ENCODE measurements around the gene GHRHR. TPM values are rescaled to one million over a fixed set of nuclear protein-coding genes. Genes with fewer than 3 reads are reported as not detected.

Gene GHRHR
- total RNA-seq, 2 donors from 2014 or later = 4.4 TPM; not detected in 1

DNA sequence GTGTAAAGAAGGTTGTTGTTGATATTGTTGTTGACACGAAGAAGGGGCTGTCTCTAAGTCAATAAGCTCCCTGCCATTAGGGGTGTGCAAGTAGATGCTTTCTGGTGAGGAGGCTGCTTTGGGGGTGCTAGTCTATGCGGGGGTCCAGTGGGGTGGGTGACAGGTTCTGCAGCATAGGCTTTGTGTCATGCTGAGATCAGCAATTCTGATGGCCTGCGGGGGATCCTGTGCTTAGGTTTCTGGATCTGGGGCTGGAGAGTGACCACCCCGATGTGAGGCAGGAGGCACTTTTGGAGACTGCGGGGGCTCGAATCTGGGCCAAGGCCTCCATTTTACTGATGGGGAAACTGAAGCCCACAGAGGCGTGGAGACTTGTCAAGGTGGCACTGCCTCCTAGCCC, 47.0 kb upstream of the GHRHR start:
- no peaks in the 10 kb centered on the region for H3K9me3 ChIP-seq
- 82% methylated on average over 7 of the region's 7 CpGs for WGBS
- H3K4me1 ChIP-seq (replicated peaks) = no peaks in the 10 kb centered on the region
- intact Hi-C loops (cut with DNase I) = no loop called here
- no peak overlapping the region for H3K27ac ChIP-seq
- H3K36me3 ChIP-seq = no peaks in the 10 kb centered on the region
- H3K4me3 ChIP-seq = no peak overlapping the region
- no peak for TF ChIP-seq POLR2A (IDR thresholded peaks at IDR 0.05)
- TF ChIP-seq POLR2AphosphoS5 (IDR thresholded peaks at IDR 0.05) = no peak
- TF ChIP-seq, protein P1, sequence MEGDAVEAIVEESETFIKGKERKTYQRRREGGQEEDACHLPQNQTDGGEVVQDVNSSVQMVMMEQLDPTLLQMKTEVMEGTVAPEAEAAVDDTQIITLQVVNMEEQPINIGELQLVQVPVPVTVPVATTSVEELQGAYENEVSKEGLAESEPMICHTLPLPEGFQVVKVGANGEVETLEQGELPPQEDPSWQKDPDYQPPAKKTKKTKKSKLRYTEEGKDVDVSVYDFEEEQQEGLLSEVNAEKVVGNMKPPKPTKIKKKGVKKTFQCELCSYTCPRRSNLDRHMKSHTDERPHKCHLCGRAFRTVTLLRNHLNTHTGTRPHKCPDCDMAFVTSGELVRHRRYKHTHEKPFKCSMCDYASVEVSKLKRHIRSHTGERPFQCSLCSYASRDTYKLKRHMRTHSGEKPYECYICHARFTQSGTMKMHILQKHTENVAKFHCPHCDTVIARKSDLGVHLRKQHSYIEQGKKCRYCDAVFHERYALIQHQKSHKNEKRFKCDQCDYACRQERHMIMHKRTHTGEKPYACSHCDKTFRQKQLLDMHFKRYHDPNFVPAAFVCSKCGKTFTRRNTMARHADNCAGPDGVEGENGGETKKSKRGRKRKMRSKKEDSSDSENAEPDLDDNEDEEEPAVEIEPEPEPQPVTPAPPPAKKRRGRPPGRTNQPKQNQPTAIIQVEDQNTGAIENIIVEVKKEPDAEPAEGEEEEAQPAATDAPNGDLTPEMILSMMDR (IDR thresholded peaks at IDR 0.05) = no peak
- no peaks in the 10 kb centered on the region for H3K27me3 ChIP-seq (replicated peaks; ENCODE audit: insufficient read depth)
- no peak for DNase-seq (ENCODE audit: low spot score)

DNA sequence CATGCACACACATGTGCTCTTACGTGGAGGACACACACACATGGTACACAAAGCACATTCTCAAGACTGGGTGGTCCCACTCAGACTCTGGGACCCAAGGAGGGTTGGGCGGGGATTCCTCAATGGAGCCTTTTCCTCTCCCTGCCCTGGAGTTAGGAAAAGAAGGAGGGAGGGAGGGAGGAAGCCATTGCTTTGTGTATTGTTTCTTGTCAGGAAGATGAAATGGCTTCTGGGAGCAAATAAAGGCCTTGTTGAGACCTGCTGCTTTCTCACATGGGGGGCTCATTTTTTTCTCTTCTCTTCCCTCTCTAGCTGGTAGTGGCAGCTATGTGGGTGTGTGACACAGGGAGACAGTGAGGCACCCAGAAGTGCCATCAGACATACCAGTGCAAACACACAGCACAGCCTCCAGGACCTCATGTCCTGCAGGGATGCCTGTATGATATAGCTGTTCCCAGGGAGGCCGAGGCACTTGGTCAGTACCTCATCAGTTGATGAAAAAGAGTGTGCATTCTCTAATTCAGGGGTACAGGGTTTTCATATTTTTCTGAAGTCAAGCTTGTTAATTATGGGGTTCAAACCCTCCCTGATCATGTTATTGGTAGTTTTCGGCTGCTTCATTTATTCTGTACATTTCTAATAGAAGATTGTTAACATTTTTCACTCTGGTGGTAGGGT, 46.4 kb upstream of the GHRHR start:
- H3K4me1 ChIP-seq (replicated peaks) = no peaks in the 10 kb centered on the region
- DNase-seq (ENCODE audit: low spot score) = no peak
- WGBS = 86% methylated on average over 4 of the region's 4 CpGs

DNA sequence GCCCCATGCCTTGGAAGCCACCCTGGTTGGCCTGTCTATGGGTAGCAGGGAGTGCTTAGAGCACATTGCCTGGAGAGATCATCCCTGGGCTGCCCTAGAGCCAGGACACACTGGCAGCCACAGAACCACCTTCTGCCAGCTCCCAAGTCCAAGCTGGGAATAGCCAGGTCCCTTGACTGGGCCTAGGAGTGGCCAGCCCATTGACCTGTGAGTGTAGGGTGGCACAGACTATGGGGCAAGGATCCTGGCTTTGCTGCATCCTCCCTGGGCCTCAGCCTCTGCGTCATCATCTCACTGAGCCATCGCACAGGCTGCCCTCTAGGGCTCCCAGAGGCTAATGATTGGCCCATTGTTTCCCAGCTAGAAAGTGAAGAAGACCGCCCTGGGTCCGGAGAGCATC, 45.1 kb upstream of the GHRHR start:
- no peak overlapping the region for H3K27ac ChIP-seq
- H3K9me3 ChIP-seq = no peaks in the 10 kb centered on the region
- no peak for TF ChIP-seq POLR2A (IDR thresholded peaks at IDR 0.05)
- TF ChIP-seq, protein P1 (IDR thresholded peaks at IDR 0.05) = no peak
- no peak for TF ChIP-seq POLR2AphosphoS5 (IDR thresholded peaks at IDR 0.05)
- no peaks in the 10 kb centered on the region for H3K27me3 ChIP-seq (replicated peaks; ENCODE audit: insufficient read depth)
- no peaks in the 10 kb centered on the region for H3K4me1 ChIP-seq (replicated peaks)
- H3K36me3 ChIP-seq = no peaks in the 10 kb centered on the region
- DNase-seq (ENCODE audit: low spot score) = no peak
- 100% methylated on average over 4 of the region's 4 CpGs for WGBS
- H3K4me3 ChIP-seq = no peak overlapping the region
- intact Hi-C loops (cut with DNase I) = no loop called here

More for the DNA sequence above, 46.4 kb upstream of the GHRHR start:
- Histone ChIP-seq H3K36me3 (no peaks in the 10 kb centered on the region), H3K9me3 (no peaks in the 10 kb centered on the region), H3K27ac (no peak overlapping the region), H3K27me3 (replicated peaks; ENCODE audit: insufficient read depth) (no peaks in the 10 kb centered on the region), H3K4me3 (no peak overlapping the region)
- TF ChIP-seq, protein P1 (IDR thresholded peaks at IDR 0.05) = no peak
- TF ChIP-seq POLR2AphosphoS5 (IDR thresholded peaks at IDR 0.05) (no peak), POLR2A (IDR thresholded peaks at IDR 0.05) (no peak)
- intact Hi-C loops (cut with DNase I) = no loop called here

DNA sequence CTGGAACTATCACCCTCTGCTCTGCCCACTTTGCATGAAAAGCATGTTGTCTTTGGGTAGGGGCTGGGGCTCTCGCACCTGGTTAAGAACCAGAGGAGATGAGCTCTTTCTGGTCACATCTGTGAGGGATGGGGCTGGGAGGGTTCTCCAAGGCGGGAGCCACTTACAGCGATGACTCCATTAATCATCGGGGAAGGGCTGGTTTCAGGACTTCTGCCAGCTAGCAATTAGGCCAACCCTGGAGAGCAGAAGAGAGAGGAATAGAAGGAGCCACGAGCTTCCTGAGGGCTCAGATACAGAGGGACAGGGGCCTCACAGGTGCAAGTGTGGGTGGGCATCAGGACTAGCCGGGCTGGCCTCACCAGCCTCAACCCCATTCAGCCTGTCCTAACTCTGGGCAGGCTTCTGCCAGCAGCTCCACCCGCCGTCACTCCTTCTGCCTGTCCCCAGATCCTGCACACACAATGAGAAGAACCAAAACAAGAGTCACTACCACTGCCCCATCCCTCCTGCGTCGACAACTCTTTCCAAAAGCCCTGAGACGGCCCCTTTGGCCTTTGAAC, 43.7 kb upstream of the GHRHR start:
- no peak for DNase-seq (ENCODE audit: low spot score)
- H3K9me3 ChIP-seq = no peaks in the 10 kb centered on the region
- intact Hi-C loops (cut with DNase I) = no loop called here
- H3K4me3 ChIP-seq = no peak overlapping the region
- no peak overlapping the region for H3K27ac ChIP-seq
- TF ChIP-seq POLR2AphosphoS5 (IDR thresholded peaks at IDR 0.05) (no peak), POLR2A (IDR thresholded peaks at IDR 0.05) (no peak)
- TF ChIP-seq, protein P1 (IDR thresholded peaks at IDR 0.05) = no peak
- H3K36me3 ChIP-seq = no peaks in the 10 kb centered on the region
- WGBS = 62% methylated on average over 11 of the region's 11 CpGs
- no peaks in the 10 kb centered on the region for H3K27me3 ChIP-seq (replicated peaks; ENCODE audit: insufficient read depth)
- no peaks in the 10 kb centered on the region for H3K4me1 ChIP-seq (replicated peaks)
